HG03439 (cell line): ENCODE results near the gene CCDC88C.

Experiments used
- ATAC-seq: cut with Tn5 transposase; IDR thresholded peaks from one replicate; pipeline ENCODE4 v1.9.1; 2021; ENCODE audit warnings: mild to moderate bottlenecking, moderate library complexity; ENCODE audit not compliant: unreplicated experiment

The CCDC88C gene

GRCh38 chr14:91293281-91293680 is 124.3 kb downstream of the CCDC88C start:
- ATAC-seq: no peak

GRCh38 chr14:91292491-91292890 is 125.1 kb downstream of the CCDC88C start:
- ATAC-seq: no peak

DNA sequence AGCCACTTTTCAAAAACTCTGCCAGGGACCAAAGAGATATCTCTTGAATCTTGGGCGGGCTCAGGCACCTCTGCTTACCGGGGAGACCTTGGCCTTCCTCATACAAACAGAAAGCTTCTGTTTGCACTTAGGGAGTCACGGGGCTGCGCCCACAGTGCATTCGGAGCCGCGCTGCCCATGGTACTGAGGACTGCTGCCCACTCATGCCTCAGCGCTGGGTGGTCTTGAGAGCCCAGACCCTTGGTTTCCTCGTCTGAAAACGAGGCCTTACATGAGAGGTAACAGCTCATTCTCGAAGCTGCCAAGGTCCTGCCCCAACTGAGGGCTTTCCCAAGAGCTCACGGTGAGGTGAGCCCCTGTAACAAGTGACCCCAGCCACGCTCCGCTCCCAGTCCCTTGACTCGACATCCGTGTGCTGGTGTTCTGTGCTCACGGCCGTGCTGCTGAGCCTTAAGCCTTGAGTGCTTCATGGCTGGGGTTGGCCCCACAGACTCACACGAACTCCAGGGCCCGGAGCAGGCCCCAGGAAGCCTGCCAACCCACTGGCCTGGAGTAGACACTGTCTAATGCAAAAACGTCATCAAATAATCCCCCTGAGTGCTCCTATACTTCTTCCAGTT is 125.7 kb downstream of the CCDC88C start:
- no peak for ATAC-seq

DNA sequence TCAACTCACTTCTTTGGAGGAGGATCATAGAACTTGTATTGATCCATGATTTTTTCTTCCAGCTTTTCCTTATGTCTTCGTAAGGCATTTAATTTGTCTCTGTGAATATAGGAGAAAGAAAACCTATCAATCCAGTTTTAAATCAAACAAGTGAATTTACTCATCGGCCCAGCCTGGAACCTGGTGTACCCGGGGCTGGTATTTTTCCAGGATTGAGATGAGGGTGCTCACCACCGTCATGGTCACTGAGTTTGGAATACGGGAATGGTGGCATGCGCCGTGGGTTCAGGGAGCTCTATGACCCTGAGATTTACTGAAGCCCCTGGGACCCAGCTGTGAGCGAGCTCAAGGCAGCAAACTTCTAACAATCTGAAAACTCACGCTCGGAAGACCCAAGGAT is 126.6 kb downstream of the CCDC88C start:
- no peak for ATAC-seq

DNA sequence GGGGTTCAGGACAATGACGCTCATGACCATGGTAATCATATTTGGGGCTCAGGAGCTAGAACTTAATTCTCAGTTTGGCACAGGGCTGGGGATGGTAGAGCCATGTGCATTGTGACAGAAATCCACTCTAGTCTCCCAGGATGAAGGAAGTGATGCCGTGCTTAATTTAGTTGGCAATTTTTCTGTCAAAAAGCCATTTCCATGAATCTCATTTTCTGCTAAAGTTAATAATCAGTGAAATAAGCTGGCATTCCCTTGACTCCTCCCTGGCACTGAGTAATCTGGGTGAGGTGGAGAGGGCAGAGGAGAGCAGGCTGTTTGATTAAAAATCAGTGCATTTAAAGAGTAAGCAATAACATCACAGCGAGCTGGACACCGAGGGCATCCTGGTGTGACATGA is 128.2 kb downstream of the CCDC88C start:
- no peak for ATAC-seq

- no peak for ATAC-seq
These were observed 128.7 kb downstream of the CCDC88C start for GRCh38 chr14:91288876-91289275.

- no peak for ATAC-seq
These were observed 131.1 kb downstream of the CCDC88C start for GRCh38 chr14:91286530-91286937.

DNA sequence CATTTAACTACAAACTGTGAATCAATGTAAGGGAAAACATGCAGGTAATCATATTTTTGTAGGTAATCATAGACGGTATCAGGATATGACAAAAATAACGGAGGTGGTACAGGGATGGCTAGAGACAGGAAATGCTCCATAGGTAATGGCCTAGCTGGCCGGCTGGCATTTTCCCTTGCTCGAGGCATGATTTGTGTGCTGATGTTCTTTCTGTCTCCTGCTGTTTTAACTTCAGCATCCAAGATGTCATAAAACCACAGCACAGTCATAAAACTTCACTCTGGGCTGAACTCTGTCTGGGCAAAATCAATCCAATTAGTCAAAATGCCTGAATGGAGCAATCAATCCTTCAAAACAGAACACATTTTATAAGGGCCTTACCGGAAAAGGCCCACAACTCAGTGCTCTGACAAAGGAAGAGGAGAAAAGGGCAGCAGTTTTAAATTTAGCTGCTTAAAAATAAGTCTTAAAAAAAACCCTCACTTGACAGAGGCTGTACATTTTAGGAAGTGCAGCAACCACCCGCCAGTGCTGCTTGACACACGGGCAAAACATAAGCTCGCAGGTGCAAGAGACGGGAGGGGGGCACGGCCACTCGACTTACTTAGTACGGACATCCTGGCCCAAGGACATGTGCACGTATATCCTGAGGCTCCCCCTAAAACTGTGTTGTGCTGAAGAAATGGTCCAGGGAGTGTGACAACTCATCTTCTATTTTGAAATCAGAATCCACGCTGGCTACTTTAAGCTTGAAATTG is 132.7 kb downstream of the CCDC88C start:
- ATAC-seq: no peak

GRCh38 chr14:91284146-91284790 is 133.4 kb downstream of the CCDC88C start:
- ATAC-seq: no peak

- no peak for ATAC-seq
These were observed 134.0 kb downstream of the CCDC88C start for GRCh38 chr14:91283666-91284065.

DNA sequence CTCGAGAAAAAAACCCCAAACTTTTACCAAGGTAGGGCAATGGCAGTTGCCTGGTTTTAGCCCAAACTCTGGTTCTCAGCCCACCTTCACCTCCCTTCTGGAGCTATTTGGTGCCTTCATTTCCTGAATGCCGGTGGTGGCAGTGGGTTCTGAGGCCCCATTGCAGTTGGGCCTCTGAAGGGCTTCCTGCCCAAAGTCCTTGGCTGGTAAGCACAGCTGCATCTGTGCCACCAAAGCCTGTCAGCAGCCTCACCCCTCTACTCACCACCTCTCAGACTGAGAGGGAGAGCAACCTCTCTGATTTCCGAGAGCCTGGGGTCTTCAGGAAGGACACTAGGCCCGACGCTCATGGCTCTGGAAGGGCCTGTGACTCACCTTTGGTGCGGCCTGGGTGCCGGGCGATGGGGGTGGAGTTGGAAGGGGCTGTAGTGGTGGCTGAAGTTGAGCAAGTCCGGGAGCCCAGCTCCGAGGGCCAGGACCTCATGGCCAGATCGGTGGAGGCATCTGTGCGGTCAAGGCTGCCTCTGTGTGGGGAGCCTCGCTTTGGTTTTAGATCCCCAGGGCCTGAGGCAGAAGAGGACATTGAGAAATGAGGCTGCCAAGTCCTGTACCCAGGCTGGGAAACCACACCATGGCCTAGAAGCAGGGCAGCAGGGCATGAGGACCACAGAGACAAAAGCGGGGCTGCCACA is 134.5 kb downstream of the CCDC88C start:
- ATAC-seq: no peak

DNA sequence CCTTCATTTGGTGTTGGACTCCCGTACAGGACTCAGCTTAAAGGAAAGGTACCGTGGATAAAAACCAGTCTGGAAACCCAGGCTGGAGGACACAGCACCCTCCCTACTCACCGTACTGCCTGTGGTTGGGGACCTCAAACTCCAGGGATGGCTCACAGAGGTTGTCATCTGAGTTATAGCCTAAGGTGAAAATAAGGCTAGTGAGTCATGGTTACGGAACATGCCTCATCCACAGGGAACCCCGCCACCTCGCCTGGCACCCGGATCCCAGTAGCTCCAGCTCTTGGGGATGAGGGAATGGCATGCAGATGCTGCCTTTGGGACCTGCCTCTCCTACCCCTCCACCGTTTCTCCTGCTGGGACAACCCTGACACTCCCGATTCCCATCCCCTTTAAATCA is 136.3 kb downstream of the CCDC88C start:
- no peak for ATAC-seq

- no peak for ATAC-seq
These were observed 137.5 kb downstream of the CCDC88C start for GRCh38 chr14:91280129-91280528.

GRCh38 chr14:91279354-91279753 is 138.3 kb downstream of the CCDC88C start:
- no peak for ATAC-seq

- no peak for ATAC-seq
These were observed 139.3 kb downstream of the CCDC88C start for GRCh38 chr14:91278383-91278715.

DNA sequence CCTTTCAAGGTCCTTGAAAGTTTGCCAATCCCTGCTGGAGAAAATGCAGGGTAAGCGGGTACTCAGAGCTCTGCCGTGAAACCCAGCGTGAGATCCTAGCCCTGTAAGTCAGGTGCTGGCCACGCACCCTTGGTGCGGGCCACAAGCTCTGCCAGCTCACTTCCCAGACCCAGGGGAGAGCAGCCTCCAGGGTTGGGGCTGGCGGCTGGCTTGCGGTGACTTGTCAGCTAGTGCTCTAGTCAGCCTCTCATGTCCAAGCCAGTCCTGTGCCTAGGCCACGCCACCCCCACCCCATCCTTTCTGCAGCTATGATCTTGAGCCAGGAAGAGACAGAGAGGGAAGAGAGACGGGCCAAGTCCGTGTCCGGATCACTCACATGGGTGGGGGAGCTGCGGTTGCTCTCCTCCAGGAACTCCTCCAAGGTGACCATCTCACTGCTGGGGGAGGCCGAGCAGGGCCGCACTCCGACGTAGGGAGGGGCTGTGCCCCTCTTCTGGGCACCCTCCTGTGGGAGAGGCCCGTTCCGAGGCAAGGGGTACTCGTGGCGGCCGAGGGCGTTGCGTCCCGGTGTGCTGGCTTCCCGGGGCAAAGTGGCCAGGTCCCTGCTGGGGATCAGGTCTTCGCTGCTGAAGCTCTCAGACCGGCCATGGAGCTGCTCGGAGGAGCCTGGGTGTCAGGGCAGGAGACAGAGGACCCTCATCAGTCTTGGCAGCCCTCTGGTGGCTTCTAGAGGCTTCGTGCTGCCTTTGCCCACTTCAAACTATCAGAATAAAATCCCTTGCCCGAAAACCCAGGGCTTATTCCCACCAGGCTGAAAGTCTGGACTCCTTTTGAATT is 139.9 kb downstream of the CCDC88C start:
- ATAC-seq: no peak

- no peak for ATAC-seq
These were observed 142.8 kb downstream of the CCDC88C start for GRCh38 chr14:91274796-91275195.

DNA sequence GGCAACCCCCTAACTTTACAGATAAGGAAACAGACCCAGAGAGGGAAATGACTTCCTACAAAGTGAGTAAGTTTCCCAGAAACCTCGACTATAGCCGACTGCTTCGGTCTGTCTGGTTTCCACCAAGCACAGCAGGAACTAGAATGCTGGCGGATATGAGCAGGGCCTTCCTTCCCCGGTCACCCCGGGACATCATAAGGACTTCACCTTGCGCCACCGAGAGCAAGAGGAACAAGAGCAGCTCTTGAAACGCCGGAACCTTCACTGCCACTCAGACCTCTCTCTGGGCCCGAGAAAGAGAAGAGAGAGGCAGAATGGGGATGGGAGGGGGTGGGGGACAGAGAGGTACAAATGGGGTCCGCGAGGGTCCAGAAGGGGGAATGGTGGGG is 143.7 kb downstream of the CCDC88C start:
- no peak for ATAC-seq

- no peak for ATAC-seq
These were observed 144.2 kb downstream of the CCDC88C start for GRCh38 chr14:91273273-91273884.
